ENCODE results near the gene PRR5. TPM values are rescaled to one million over a fixed set of nuclear protein-coding genes. Genes with fewer than 3 reads are reported as not detected.
A peak's percentile ranks its signal among the peaks of the same experiment; 100 is the strongest.
"Not testable (repeated sequence)": the region's sequence is repeated elsewhere in the genome, so short reads cannot be mapped to it uniquely, and the experiment has no call there.

Gene PRR5
- polyA plus RNA-seq, 3 donors = 18.5 to 22.9 (median 22.2) TPM

- DNase-seq (ENCODE audit: low read depth in 3 of 3, low spot score in 2 of 3) = no peak
Observed at GRCh38 chr22:44671742-44672141, 30.3 kb upstream of the PRR5 start.

DNA sequence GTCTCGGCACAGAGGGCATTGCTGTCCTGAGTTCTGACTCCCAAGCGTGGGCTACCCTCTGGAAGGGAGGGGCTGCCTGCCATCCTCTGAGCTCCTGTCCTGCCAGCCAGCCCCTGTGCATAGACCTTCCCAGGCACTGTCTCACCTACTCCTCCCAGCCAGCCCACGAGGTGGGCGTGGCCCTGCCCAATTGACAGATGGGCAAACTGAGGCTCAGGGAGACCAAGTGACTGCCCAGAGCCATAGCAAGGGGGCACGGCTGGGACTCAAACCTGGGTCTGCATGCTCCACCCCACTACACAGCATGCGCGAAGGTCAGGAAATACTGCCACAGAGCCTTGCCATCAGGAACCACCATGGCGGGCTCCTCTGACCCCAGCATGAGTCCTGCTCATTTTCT, 29.4 kb upstream of the PRR5 start:
- DNase-seq (ENCODE audit: low read depth in 3 of 3, low spot score in 2 of 3) = no peak

- DNase-seq (ENCODE audit: low read depth in 3 of 3, low spot score in 2 of 3) = no peak
Observed at GRCh38 chr22:44673406-44673805, 28.6 kb upstream of the PRR5 start.

DNA sequence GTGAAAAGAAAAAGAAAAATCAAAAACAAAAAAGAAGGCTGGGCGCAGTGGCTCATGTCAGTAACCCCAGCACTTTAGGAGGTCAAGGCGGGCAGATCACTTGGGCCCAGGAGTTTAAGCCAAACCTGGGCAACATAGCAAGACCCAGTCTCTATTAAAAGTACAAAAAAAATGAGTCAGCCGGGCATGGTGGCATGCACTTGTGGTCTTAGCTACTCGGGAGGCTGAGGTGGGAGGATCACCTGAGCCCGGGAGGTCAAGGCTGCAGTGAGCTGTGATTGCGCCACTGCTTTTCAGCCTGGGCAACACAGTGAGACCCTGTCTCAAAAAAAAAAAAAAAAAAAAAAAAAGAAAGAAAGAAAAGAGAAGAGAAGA, 26.0 kb upstream of the PRR5 start:
- not testable (repeated sequence) for DNase-seq (ENCODE audit: low read depth in 3 of 3, low spot score in 2 of 3)

- DNase-seq (ENCODE audit: low read depth in 3 of 3, low spot score in 2 of 3) = no peak
Observed at GRCh38 chr22:44676441-44677352, 25.3 kb upstream of the PRR5 start.

- DNase-seq (ENCODE audit: low read depth in 3 of 3, low spot score in 2 of 3) = no peak
Observed at GRCh38 chr22:44677353-44677840, 24.6 kb upstream of the PRR5 start.

- no peak for DNase-seq (ENCODE audit: low read depth in 3 of 3, low spot score in 2 of 3)
Observed at GRCh38 chr22:44677871-44678555, 24.0 kb upstream of the PRR5 start.

DNA sequence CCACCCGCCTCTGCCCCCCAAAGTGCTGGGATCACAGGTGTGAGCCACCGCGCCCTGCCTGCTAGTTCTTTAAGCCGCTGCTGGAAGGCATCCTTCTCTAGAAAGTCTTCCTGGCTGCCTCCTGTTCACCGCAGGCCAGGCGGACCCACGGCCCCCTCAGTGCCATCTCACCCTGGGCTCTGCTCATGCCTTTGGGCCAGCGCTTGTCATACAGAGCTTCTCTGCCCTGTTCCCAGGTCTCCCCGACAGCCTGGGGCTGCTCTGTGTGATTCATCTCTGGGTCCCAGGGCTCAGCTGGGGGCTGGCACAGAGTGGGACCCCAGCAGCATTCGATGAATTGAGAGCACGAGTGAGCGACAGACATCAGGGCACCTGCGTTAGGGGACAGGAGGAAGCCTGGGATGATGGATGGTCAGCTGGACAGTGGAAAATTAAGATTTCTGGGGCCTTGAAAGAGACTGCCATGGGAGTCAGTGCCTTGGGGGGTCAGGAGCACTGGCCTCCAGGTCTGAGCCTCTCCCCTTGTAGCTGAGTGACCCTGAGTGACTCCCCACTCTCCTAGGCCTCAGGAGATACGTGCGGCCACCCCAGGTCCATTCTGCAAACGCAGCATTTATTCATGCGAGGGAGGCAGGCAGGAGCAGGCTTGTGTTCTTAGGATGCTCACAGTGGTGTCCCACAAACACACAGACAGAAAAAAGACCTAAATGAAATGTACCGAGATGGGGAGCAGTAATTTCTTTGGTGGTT, 23.3 kb upstream of the PRR5 start:
- DNase-seq (ENCODE audit: low read depth in 3 of 3, low spot score in 2 of 3) = no peak

DNA sequence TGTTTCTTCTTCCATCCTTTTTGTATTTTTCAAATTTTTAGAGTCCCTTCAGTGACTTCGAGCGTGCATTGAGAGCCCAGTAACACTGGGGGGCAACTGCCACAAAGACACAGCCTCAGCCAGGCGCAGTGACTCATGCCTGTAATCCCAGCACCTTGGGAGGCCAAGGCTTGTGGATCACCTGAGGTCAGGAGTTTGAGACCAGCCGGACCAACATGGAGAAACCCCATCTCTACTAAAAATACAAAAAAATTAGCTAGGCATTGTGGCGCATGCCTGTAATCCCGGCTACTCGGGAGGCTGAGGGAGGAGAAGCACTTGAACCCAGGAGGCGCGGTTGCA, 22.7 kb upstream of the PRR5 start:
- not testable (repeated sequence) for DNase-seq (ENCODE audit: low read depth in 3 of 3, low spot score in 2 of 3)

- no peak for DNase-seq (ENCODE audit: low read depth in 3 of 3, low spot score in 2 of 3)
Observed at GRCh38 chr22:44680058-44680457, 21.9 kb upstream of the PRR5 start.

- no peak for DNase-seq (ENCODE audit: low read depth in 3 of 3, low spot score in 2 of 3)
Observed at GRCh38 chr22:44680481-44680894, 21.5 kb upstream of the PRR5 start.

DNA sequence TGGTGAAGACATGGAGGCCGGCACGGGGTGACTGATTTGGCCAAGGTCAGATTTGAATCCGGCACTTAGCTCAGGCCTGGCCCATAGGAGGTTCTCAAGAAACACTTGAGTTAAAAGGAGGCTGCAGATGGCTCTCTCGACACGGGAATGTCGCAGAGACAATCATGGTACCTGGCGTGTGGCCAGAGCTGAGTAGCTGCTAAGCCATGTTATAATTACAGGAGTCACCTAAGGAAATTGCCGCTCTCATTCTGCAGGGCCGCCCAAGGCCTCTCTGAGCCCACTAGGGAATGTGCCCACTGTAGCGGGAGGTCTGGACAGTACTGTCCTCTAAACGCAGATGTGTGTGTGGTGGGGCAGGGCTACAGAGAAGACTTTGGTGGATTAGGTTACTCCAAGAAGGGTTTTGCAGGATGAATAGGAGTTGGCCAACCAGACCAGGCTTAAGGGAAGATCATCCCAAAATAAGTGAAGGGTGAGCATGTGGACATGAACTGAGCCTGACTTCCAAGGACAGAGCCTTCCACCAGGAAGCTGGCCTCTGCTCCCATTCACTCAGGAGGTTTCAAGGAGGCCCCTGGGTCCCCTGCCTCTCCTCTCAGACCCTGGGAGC, 19.3 kb upstream of the PRR5 start:
- no peak for DNase-seq (ENCODE audit: low read depth in 3 of 3, low spot score in 2 of 3)

GRCh38 chr22:44683237-44683636, 18.8 kb upstream of the PRR5 start:
- DNase-seq (ENCODE audit: low read depth in 3 of 3, low spot score in 2 of 3) = no peak

- no peak for DNase-seq (ENCODE audit: low read depth in 3 of 3, low spot score in 2 of 3)
Observed at GRCh38 chr22:44683881-44684280, 18.1 kb upstream of the PRR5 start.

GRCh38 chr22:44684506-44685383, 17.3 kb upstream of the PRR5 start:
- peak in 2 of 3 donors; percentile 78 to 87 for DNase-seq (ENCODE audit: low read depth in 3 of 3, low spot score in 2 of 3)

- DNase-seq (ENCODE audit: low read depth in 3 of 3, low spot score in 2 of 3) = no peak
Observed at GRCh38 chr22:44685384-44686056, 16.5 kb upstream of the PRR5 start.

DNA sequence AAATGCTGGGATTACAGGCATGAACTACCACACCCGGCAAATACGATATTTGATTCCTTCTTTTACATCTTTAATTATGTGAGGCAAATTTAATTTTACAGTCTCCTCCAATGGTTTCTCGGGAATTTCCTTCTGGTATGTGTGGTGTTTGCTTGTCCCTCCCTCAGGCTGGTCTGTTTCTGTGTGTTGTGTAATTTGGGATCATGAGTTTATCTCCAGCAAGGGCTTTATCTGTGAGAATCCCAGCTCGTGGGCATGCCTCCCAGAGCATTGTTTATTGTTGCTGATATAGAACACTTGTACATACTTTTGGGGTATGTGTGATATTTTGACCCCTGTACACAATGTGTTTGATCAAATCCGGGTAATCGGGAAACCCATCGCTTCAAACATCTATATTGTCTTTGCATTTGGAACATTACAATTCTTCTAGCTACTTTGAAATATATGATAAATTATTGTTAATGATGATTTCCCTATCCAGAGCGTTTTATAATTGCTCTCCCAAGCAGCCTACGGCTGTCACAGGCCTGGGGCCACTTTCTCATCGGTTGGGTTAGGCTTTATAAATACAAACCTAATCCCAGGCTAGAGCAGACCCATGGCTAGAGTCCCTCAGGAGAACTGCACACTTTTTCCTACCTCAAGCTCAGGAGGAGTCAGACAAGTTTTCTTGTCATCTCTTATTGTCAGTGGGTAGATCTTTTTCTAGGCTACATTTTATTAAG, 15.0 kb upstream of the PRR5 start:
- no peak for DNase-seq (ENCODE audit: low read depth in 3 of 3, low spot score in 2 of 3)

DNA sequence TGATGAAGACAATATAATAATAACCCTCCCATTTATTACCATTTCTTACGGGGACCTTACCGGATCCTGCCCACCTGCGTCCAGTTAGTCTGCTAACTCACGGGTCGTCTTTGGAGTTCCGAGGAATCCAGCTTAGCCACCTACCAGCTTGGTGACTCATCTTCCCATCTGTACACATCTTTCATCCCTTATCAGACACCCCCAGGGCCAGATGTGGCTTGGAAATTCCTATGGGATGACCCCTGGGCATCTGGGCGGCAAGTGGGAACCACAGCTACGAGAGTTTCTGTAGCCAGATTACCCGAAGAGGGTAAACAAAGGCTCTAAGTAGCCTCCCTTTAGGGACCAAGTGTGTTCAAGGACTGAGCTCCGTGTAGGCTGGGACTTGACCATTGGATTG, 12.8 kb upstream of the PRR5 start:
- no peak for DNase-seq (ENCODE audit: low read depth in 3 of 3, low spot score in 2 of 3)

Data from right renal cortex interstitium (tissue), 3 donors.